HEK293T (cell line): ENCODE data around the gene CEACAM21.
"Not testable (repeated sequence)": the region's sequence is repeated elsewhere in the genome, so short reads cannot be mapped to it uniquely, and the experiment has no call there.

ENCODE experiments used
- ARNT ChIP-seq: fragments of 450-650 bp; IDR thresholded peaks from 2 replicates; pipeline ENCODE4 v1.6.1; 2017; ENCODE audit warnings: mild to moderate bottlenecking
- SUZ12 ChIP-seq: fragments of 450-650 bp; IDR thresholded peaks from 2 replicates; pipeline ENCODE4 v1.6.1; 2016; ENCODE audit warnings: mild to moderate bottlenecking

DNA sequence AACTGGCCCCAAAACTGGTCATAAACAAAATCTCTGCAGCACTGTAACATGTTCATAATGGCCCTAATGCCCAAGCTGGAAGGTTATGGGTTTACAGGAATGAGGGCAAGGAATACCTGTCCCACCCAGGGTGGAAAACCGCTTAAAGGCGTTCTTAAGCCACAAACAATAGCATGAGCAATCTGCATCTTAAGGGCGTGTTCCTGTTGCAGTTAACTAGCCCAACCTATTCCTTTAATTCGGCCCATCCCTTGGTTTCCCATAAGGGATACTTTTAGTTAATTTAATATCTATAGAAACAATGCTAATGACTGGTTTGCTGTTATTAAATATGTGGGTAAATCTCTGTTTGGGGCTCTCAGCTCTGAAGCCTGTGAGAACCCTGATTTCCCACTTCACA lies 5.1 kb downstream of the CEACAM21 start:
- not testable (repeated sequence) for TF ChIP-seq ARNT, SUZ12
